Stimulated activated CD4-positive, alpha-beta T cell treated with anti-CD3 and anti-CD28 coated beads, Interleukin-12 subunit alpha, Interleukin-12 subunit beta, amount 100 ng/mL, for 48 hours (primary cell): ENCODE data around the gene GJB5.
"Not testable (repeated sequence)": the region's sequence is repeated elsewhere in the genome, so short reads cannot be mapped to it uniquely, and the experiment has no call there.

Experiments
- DNase-seq, 3 donors: peaks; one replicate each; pipeline ENCODE4 v3.0.0-alpha.2; 2020; ENCODE audit warnings: low read depth in 2 of 3, low spot score in 1 of 3

Gene GJB5

DNA sequence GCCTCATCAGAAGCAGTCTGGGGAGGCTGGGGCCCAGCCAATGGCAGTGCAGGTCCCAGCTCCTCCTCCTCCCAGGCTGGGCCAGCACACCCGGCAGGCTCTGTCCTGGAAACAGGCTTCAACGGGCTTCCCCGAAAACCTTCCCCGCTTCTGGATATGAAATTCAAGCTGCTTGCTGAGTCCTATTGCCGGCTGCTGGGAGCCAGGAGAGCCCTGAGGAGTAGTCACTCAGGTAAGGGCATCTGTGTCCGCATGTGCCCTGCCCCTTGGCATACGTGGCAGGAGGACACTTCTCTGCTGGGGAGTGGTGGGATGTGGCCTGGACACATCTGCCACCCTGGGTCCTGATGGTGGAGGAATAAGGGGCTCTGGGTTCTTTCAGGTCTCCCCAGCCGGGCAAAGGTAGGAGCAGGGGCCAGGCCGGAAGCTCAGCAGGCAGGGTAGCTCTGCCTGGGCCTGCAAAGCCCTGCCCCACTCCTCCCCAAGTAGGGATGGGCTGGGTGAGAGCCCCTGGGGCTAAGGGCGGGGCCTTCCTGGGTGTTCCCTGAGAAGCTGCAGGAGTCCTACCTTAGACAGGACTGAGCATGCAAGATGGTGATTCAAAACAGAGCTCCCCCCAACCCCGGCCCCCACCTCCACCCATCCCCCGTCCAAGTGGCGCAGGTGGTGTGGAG, at the start of gene GJB5:
TSS of gene GJB5 (plus strand) at position 84 of the 674 bp plus-strand sequence. CDS start 2,284 bp downstream, outside the sequence.
- DNase-seq = no peak

DNA sequence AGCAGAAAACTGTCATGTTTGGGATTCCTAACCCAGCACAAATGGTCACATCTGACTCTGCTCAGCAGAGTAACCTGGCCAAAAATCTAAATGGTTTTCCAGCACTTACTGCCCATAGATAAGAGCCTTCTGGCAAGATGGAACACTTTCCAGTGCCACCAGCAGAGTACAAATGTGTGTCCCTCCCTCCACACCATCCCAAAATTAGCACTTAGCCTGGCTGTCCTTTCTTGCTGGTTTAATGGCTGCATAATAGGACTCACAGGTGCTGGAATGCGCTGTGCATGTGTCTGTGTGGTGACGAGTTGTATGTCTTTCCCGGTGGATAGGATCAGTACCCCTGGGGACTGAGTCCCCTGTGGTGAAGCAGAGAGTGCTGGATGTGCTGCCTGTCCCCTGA, 49.8 kb upstream of the GJB5 start:
- no peak for DNase-seq

DNA sequence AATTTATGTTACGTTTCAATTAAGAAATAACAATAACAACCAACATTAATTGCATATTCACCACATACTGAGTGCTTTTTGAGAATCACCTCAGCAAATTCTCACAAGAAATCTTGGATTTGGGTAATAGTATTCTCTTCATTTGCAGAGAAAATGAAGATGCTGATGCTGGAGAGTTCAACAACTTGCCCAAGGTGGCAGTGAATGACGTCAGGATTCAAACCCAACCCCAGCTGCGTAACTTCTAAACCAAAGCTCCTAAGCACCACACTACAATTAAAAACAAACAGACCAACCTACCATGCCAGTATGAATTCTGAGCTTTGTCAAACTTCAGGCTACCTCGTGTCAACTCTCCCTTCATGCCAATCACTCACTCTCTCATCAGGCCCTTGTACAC, 46.7 kb upstream of the GJB5 start:
- DNase-seq = no peak

DNA sequence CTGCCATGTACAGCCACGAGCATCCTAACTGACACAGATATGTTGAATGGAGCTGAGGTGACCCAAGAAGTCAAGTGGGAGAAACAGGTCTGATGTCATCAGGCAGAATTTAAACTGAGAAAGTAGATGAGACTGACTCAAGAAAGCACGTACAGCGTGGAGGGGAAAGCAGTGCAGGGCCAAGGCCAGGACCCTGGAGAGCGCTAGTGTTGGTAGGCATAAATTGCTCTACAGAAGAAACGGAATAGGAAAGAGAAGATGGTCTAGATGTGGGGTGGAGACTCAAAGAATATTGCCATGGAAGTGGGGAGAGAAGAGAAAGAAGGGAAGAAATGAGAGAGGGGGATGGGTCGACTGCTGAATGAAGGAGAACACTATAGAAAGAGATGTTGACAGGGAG, 45.3 kb upstream of the GJB5 start:
- no peak for DNase-seq

DNA sequence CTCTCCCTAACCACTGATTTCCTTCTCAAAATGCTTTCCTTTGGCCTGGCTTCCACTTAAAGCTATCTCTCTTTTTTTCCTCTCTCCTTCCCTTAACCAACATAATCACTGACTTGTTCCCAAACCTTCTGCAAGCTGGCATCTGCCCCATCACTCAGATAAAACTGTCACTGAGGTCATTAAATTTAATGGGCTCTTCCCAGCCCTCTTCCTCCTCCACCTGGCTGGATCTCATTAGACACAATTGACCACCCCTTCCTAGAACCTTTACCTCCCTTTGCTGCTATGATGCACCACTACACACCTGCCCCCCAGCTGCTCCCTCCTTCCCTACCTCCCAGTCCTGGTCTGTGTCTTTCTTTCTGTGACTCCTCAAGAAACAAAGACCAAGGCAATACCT, 44.0 kb upstream of the GJB5 start:
- no peak for DNase-seq

DNA sequence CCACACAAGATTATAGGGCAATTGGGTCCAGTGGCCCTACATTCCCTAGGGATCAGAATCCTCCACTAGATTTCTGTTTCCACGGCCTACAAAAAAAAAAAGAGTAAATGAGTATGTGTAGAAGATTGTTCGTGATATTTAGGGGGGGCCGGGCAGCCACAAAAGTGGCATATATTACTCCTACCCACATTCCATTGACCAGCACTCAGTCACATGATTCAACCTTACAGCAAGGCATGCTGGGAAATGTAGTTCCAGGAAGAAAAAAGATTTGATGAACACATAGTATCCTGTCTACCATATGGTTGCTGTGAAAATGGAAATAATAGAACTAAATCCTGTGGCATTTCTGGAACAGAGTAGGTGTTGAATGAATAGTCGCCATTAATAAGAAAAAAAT, 43.4 kb upstream of the GJB5 start:
- DNase-seq = no peak

DNA sequence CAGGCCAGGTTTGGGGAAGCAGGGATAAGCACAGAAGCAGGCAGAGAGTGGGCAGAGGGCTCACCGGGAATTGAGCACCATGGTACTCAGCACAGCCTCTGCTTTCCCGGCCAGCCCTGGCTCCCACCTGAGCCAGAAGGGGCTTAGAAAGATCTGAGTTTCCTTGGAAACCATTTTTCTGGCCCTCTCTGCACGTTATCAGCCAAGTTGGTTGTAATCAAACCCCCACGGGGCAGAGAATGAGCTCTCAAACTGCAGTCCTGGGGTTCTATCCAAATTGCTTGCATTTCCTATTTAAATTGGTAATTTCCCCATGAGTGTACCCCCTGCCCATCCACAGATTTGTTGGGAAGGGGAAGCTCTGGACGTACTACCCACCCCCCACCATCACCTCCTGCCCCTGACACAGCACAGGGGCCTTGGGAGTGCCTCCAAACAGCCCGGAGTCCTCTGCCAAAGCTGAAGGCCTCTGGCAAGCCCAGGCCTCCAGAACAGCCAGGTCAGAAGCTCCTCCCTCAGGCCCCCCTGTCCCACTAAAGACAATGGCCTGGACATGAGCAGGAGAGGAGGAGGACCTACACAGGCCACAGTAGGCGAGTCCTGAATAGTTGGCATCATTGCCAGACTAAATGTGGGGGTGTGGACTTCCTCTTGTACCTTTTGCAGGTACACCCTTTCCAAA, 42.7 kb upstream of the GJB5 start:
- DNase-seq = no peak

DNA sequence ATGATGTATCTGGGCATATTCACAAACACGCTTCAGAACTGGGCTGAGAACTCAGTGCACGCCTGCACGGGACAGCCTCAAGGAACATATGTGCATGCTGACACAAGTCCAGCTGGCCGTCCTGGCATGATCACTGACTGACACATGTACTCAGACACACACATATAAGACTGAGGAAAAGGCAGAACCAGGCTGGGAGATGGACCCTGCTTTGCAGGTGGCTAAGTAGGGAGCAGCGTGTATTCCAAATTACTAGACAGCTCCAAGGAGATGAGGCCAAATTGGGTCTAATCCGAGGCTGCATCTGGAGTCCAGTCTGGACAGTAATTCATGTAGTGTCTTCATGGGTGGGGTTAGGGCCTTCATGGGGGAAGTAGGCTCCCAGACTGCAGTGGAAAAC, 41.4 kb upstream of the GJB5 start:
- DNase-seq = no peak

DNA sequence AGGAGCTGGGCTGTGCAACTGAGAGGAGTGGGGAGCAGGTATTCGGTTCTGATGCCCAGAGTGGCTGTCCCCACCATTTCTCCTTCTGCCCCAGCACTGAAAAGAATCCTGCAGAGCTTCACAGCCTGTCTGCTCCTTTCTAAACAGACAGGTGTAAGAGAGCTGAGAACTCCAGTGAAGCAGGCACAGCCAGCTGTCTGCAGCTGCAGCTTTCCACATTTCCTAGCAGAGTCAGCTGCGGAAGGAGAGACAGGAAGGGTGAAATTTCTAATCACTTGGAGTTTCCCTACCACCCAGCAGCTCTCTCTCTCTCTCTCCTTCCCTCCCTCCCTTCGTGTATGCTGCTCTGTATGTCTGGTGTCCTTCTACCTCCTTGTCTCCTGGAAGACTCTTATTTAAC, 40.5 kb upstream of the GJB5 start:
- no peak for DNase-seq

DNA sequence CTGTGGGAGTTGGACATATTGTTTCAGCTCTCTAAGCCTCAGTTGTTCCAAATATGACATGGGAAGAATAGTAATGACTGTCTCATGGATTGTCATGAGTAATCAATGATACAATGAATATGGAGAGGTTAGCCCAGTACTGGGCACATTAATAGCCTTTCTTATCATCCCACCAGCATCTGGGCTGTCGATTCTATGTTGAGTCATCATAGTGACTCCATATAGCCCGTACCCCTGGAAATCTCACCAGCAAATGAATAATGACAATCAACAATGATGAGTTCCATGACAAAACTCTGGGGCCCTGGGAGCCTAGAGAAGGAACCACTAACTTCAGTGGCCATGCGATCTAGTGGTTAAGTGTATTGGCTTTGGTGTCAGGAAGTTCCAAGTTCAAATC, 39.7 kb upstream of the GJB5 start:
- no peak for DNase-seq

DNA sequence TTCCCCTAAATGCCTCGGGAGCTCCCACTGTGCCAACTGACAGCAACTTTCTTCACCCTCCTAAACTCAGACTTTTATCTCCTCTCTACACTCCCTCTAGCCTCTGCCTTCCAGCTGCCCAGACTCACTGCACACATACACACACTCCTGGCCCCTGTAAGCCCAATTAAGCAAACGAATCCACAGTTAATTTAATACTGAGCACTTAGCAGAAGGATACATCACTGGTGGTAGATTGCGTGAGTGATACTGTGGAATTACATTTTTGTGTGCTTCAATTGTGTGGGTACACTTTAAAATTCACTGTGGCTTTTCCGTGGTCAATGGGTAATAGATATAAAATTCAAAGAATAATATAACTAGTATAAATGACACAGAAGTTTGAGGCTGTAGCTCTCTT, 33.6 kb upstream of the GJB5 start:
- no peak for DNase-seq

DNA sequence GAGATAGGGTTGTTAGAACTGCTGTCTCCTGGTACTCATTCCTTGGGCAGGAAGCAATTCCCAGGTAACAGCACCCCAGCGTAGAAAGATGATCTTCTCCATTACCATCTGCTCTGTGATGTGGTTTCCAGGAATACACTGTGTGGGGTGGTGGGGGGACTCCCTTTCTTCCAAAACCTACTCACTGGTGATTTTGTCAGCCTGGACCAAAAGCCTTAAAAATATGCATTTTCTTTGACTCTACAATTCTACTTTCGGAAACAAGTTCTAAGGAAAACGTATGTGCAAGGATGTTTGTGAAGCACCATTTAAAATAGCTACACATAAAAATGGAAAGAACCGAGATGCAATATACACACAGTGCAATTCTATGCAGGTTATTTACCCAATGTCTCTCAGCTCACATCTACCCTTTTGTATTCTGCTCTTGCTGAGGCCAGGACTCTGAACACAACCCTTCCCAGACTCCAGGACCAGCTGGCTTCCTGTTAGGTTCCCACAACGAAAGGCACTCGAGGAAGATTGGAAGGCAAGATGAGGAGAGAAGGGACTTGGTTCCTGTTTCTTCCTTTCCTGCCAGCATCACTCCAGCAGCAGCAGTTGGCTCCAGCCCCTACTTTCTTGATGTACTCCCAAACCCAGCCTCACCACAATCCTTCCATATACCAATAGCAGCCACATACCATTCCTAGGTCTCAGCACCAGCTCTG, 33.0 kb upstream of the GJB5 start:
- no peak for DNase-seq

DNA sequence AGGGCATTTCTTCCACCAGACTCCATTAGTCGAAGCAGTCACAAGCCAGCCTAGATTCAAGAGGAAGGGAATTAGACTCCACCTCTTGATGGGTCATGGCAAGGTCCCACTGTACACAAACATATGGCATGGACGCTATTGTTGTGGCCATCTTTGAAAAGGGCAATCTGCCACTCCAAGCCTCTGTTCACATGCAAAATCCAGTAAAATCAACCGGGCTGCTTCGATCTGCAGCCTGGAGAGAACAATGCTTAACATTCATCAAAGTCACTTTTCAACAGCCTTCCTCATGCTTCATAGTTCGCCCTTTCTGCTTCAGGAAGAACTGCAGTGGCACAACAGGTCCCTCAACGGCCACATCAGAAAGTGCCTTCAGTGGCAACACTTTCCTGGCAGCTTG, 28.0 kb upstream of the GJB5 start:
- no peak for DNase-seq

DNA sequence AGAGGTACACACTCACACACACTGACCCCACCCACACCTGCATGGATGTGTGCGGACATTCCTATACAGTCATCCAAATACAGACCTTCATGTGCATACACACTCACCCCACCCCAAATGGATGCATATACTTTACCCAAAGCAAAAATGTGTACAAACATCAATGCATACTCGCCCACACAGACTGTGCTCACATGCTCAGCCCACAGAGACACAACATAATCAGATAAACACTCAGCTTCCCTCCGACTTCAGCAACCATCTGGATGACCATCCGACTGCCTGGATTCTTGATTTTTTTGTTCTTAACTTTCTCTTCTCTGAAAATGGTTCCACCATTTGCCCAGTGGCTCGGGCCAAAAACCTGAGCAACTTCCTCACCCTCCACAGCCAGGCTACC, 24.4 kb upstream of the GJB5 start:
- no peak for DNase-seq

DNA sequence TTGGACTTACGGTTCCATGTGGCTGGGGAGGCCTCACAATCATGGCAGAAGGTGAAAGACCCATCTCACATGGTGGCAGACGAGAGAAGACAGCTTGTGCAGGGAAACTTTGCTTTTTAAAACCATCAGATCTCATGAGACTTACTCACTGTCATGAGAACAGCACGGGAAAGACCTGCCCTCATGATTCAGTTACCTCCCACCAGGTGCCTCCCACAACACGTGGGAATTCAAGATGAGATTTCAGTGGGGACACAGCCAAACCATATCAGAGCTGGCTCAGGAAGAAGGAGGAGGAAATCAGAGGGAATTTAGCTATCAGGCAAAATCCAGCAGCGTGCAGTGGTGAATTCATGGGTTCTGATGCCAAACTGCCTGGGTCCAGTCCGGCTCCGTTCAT, 22.0 kb upstream of the GJB5 start:
- not testable (repeated sequence) for DNase-seq

DNA sequence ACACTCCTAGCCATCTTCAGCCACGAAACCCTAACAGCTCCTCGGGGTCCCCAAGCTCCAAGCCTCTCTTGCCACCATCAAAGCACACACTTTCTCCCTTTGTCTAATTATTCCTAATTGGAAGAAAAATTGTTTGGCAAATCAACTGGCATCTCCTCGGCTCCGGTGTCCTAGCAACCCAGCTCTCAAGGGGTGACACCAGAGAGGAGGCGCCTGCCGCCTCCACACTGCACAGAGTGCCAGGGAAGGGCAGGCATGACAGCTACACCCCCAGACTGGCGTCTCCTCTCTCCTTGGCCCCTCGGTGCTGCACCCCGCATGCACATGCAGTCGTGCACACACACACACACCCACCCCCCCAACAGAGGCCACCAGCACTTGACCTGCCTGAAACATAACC, 18.2 kb upstream of the GJB5 start:
- DNase-seq = no peak

DNA sequence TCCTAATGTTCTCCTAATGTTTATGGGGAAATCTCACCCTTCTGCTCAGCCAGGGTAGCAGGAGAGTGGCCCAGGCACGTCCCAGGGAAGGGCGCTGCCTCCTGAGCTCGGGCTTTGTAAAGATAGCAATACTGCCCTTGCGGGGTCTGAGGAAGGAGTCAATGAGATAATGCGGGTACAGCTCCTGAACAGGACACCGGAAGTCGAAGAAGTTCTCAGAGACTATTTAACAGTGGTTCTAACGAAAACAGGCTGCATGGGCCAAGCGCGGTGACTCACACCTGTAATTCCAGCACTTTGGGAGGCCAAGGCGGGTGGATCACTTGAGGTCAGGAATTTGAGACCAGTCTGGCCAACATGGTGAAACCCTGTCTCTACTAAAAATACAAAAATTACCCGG, 17.6 kb upstream of the GJB5 start:
- DNase-seq = not testable (repeated sequence)

DNA sequence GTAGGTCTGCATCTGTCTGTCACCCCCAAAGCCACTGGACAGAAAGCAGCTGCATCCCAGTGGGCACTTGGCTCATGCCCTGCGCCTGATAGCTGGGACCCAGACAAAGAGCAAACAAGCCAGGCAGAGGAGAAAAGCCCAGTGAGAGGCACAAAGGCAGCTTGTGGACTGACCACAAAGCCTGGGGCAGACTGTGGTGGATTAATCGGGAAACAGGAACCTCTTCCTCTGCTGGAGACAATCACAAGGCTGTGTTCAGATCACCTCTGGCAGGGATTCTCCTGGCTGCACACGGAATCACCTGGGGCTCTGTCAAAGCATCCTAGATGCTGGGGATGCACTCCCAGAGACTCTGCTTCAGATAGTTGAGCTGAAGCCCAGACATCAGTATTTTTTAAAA, 15.2 kb upstream of the GJB5 start:
- no peak for DNase-seq

DNA sequence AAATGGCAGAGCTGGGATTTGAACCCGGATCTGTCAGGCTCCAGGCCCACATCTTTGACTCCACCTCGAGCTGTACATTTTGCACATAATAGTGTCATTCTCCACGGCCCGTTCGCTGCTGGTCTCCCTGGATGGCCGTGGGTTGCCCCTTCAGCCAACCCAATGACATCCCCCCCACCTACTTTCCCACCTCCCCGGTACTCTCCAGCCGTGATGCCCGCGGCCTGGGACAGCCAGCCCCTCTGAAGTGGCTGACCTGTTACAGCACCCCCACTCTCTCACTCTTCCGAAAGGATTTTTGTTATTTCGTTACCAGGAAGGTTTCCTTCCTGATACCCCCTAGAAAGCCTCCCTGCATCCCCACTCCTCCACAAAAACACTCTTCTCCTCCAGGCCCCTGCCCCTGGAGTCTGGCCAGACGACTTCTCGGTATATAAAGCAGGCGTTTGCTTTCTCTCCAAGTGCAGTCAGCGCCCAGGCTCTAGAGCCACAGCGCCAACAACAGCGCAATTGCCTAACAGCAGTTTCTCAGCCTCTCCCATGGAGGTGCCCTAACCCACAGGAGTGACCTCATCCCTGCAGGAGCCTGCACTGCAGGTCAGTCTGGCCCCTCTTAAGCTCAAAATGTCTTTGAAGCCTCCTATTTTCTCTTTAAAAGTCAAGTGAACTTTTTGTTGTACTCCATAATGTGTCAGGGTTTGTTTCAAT, 14.5 kb upstream of the GJB5 start:
- DNase-seq = no peak

DNA sequence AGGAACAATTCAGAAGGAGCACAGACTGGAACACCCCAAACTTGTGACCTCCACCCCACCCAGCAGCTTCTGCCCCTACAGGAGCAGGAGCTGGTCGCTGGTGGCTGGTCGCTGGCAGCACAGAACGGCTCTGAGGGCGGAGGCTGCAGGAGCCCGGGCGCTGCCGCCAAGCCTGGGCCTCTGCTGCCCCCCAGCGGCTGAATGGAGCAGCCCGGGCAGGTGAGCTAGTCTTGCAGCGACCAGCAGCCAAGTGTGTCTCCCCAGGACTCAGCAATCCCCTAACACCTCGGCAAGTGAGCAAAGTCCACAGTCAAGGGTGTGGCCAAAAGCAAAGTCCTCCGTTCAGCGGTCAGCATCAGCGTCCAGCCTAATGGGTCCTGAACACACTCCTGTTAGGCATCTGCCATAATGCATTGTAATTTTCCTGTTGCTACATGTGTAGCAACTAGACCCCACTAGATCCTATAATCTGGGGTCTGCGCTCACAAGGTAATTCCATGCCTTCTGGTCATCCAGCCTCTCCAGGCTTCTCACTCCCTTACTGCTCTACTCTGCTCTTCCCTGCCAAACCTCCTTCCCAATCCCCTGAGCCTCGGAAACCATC, 12.1 kb upstream of the GJB5 start:
- DNase-seq = peak; percentile 58 to 82 (median 74)

DNA sequence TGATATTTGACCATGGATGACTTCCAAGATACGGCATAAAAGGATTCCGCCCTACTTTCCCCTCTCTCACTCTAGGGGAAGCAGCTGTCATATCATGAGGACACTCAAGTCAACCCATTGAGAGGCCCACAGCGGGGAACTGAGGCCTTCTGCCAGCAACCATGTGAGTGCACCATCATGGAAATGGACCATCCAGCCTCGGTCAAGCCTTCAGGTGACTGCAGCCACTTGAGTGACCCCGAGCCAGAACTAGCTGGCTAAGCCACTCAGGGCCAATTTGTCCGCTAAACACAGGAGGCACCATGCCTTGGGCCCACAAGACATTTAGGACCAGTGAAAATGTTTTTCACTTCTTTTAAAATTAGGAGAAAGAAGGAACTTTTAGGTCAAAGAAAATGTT, 11.1 kb upstream of the GJB5 start:
- DNase-seq = no peak
